Measurements from ENCODE around the gene SH3RF1. TPM values are rescaled to one million over a fixed set of nuclear protein-coding genes. Genes with fewer than 3 reads are reported as not detected.

The SH3RF1 gene
- total RNA-seq, 6 experiments from 2014 or later, result 54.5 to 67.1 (median 57.1) TPM

- DNase-seq, result no peak
Measured at GRCh38 chr4:169175035-169175434, 95.7 kb downstream of the SH3RF1 start.

DNA sequence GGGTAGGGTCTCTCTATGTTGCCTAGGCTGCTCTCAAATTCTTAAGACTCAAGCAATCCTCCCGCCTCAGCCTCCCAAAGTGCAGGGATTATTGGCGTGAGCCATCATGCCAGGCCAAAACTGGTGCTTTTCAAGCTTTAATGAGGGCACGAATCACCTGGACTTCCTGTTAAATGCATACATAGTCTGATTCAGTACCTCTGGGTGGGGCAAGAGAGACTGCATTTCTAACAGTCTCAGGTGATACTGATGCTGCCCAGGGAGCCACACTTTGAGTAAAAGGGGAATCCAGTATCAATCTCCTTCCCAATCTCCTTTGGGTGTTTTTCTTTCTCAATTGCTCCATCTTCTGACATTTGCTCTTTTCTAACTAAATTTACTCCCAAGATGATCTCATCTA, 96.5 kb downstream of the SH3RF1 start:
- Mint-ChIP-seq H3K27me3 (ENCODE audit: insufficient read depth) (no peaks in the 10 kb centered on the region), H3K36me3 (ENCODE audit: low read depth) (peaks cover 22% of the 10 kb centered on the region), H3K9me3 (no peaks in the 10 kb centered on the region), H3K4me1 (ENCODE audit: low read depth) (peaks cover 67% of the 10 kb centered on the region), H3K27ac (peak overlapping the region; percentile 16; the same call in 1 of the 2 replicates), H3K4me3 (no peak overlapping the region)
- no peak for TF ChIP-seq CTCF (IDR thresholded peaks at IDR 0.05)
- DNase-seq, result no peak

More at GRCh38 chr4:169175035-169175434, 95.7 kb downstream of the SH3RF1 start:
- Mint-ChIP-seq H3K27ac (peak overlapping the region; percentile 17; the same call in 1 of the 2 replicates), H3K36me3 (ENCODE audit: low read depth) (peaks cover 18% of the 10 kb centered on the region), H3K4me3 (no peak overlapping the region), H3K27me3 (ENCODE audit: insufficient read depth) (no peaks in the 10 kb centered on the region), H3K9me3 (no peaks in the 10 kb centered on the region), H3K4me1 (ENCODE audit: low read depth) (peaks cover 71% of the 10 kb centered on the region)
- no peak for TF ChIP-seq CTCF (IDR thresholded peaks at IDR 0.05)

DNA sequence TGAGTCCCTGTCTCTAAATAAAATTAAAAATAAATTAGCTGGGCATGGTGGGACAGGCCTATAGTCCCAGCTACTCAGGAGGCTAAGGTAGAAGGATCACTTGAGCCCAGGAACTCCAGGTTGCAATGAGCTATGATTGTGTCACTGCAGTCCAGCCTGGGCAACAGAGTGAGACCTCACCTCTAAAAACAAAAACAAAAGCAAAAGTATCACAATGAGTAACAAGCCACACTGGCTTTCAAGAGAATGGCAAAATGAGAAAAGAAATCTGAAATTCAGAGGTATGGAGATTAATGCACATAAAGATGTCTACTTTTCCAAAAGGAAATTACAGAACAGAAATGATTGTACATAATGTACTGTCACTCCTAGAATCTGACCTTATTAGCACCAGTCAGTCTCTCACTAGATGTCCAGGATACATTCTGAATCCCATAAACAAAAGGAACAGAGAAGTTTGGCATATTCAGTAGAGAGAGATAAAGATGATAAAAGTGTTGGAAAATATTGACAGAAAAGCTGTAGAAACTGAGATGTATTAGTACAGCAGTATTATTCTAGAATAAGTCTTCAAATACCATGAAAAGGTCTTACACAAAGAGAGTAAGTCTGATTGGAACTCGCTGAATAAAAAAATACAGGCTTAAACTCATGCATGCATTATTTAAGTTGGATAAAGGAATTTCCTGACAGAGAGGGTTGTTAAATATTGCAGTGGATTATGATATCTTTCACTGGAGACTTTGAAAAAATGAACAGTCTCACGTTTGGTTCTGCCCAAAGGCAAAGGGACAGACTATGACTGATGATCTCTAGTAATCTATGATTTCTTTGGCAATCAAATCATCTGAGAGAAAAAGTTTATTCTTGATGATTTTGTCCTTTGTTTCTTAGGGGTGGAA, 102.5 kb downstream of the SH3RF1 start:
- Mint-ChIP-seq H3K9me3 (no peaks in the 10 kb centered on the region), H3K27ac (peak overlapping the region; percentile 16; the same call in 1 of the 2 replicates)

GRCh38 chr4:169164669-169165415, 105.9 kb downstream of the SH3RF1 start:
- no peak for TF ChIP-seq CTCF (IDR thresholded peaks at IDR 0.05)
- Mint-ChIP-seq H3K9me3 (no peaks in the 10 kb centered on the region), H3K27me3 (ENCODE audit: insufficient read depth) (no peaks in the 10 kb centered on the region; the same call in none of the 2 replicates), H3K36me3 (ENCODE audit: low read depth) (peaks cover 54% of the 10 kb centered on the region), H3K4me3 (peak overlapping the region; percentile 79), H3K4me1 (ENCODE audit: low read depth) (peaks cover 92% of the 10 kb centered on the region), H3K27ac (peak overlapping the region; percentile 91)
- DNase-seq, result peak; percentile 82

More for the DNA sequence above, 102.5 kb downstream of the SH3RF1 start:
- H3K36me3 Mint-ChIP-seq (ENCODE audit: low read depth), result peaks cover 50% of the 10 kb centered on the region
- H3K27me3 Mint-ChIP-seq (ENCODE audit: insufficient read depth), result no peaks in the 10 kb centered on the region
- no peak for TF ChIP-seq CTCF (IDR thresholded peaks at IDR 0.05)
- DNase-seq, result no peak
- peaks cover 94% of the 10 kb centered on the region for H3K4me1 Mint-ChIP-seq (ENCODE audit: low read depth)
- H3K4me3 Mint-ChIP-seq, result no peak overlapping the region

- no peaks in the 10 kb centered on the region for H3K9me3 Mint-ChIP-seq
- H3K4me3 Mint-ChIP-seq, result peak overlapping the region; percentile 50; the same call in 1 of the 2 replicates
- DNase-seq, result no peak
- peaks cover 52% of the 10 kb centered on the region for H3K36me3 Mint-ChIP-seq (ENCODE audit: low read depth)
- TF ChIP-seq CTCF (IDR thresholded peaks at IDR 0.05), result no peak
- H3K4me1 Mint-ChIP-seq (ENCODE audit: low read depth), result peaks cover 97% of the 10 kb centered on the region
- H3K27me3 Mint-ChIP-seq (ENCODE audit: insufficient read depth), result no peaks in the 10 kb centered on the region; the same call in none of the 2 replicates
- H3K27ac Mint-ChIP-seq, result peak overlapping the region; percentile 91
Measured at GRCh38 chr4:169163947-169164668, 106.6 kb downstream of the SH3RF1 start.

All from HFFc6 (cell line).